Activated B cell treated with CpG ODN at 0.5 μM for 24 hours (primary cell): Measurements from ENCODE around the gene FBXO7. TPM values are rescaled to one million over a fixed set of nuclear protein-coding genes. Genes with fewer than 3 reads are reported as not detected.

Experiments
- ATAC-seq: fragments of 200-7000 bp; cut with Tn5 transposase; one replicate; pipeline ENCODE4 v1.10.0; 2021; ENCODE audit warnings: low read depth, mild to moderate bottlenecking, moderate library complexity
- CTCF ChIA-PET: fragments of 350-600 bp; sonication (Branson Sonifier 250); formaldehyde crosslinking; loops from one replicate; lab custom pipeline; 2021; ENCODE audit warnings: antibody characterized with exemption; lab: Charles Lee
- POLR2A ChIA-PET: fragments of 350-600 bp; sonication (Branson Sonifier 250); formaldehyde crosslinking; loops from one replicate; lab custom pipeline; 2021; ENCODE audit warnings: antibody characterized with exemption; lab: Charles Lee
- DNase-seq: peaks from one replicate; pipeline ENCODE4 v3.0.0; 2022
- H3K27ac Mint-ChIP-seq: one replicate; pipeline ENCODE4 v1.8.0; 2020; ENCODE audit warnings: mixed read lengths
- H3K27me3 Mint-ChIP-seq: one replicate; pipeline ENCODE4 v1.8.0; 2021; ENCODE audit warnings: mixed read lengths
- H3K36me3 Mint-ChIP-seq: one replicate; pipeline ENCODE4 v1.8.0; 2021; ENCODE audit warnings: low read depth, mixed read lengths
- H3K4me1 Mint-ChIP-seq: one replicate; pipeline ENCODE4 v1.8.0; 2021; ENCODE audit warnings: mixed read lengths
- H3K4me3 Mint-ChIP-seq: one replicate; pipeline ENCODE4 v1.8.0; 2020; ENCODE audit warnings: mild to moderate bottlenecking, mixed read lengths
- H3K9me3 Mint-ChIP-seq: one replicate; pipeline ENCODE4 v1.8.0; 2020; ENCODE audit warnings: mixed read lengths
- CTCF ChIP-seq: fragments of 200-600 bp; IDR thresholded peaks from one replicate; pipeline ENCODE4 v1.8.0; 2022; ENCODE audit warnings: antibody characterized with exemption, mild to moderate bottlenecking
- intact Hi-C: fragments of 100-400 bp; cut with micrococcal nuclease; formaldehyde crosslinking; loops from one replicate; pipeline ENCODE4 v1.15.1; 2024
- total RNA-seq: library from RNA; stranded (reverse); gene quantifications from 2 replicates; pipeline ENCODE4 v1.2.3, GENCODE V29; 2022

The FBXO7 gene
- total RNA-seq, 1 donor from 2014 or later: 97.2 TPM

DNA sequence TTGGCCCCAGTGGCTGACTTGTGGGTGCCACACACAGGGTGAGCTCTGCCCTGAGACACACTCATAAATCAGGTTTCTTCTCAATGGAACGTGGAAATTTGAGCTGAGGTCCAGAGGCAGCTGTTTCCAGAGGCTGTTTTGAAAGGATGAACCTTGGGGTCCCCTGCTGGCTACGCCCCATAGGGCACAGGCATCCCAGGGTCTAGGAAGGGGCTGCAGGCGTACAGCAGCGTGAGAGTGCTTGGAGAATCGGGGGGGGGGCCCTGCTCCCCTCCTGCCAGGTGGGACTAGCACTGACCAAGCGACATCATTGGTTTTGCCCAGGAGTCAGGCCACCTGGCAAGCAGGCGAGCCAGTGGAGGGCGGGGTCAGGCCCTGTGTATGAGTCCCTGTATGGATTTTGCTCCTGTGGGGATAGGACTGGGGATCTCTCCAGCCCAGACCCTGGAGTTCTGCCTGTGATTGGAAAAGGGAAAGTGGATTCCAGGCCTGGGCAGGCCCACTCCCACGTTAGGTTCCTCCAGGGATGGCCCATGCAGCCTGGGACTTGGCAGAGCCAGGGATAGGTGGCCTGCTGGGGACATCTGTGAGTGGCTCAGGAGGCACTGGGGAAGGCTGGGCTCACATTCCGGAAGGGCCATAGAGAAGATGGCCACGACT, 61.0 kb downstream of the FBXO7 start:
- Mint-ChIP-seq H3K27me3 (peaks cover 12% of the 10 kb centered on the region), H3K9me3 (no peaks in the 10 kb centered on the region), H3K27ac (no peak overlapping the region), H3K4me1 (no peaks in the 10 kb centered on the region), H3K4me3 (no peak overlapping the region), H3K36me3 (no peaks in the 10 kb centered on the region)
- intact Hi-C loops: no loop called here
- ChIA-PET POLR2A (no interaction called here), CTCF (no interaction called here)
- TF ChIP-seq CTCF: no peak
- no peak for DNase-seq
- no peak for ATAC-seq

DNA sequence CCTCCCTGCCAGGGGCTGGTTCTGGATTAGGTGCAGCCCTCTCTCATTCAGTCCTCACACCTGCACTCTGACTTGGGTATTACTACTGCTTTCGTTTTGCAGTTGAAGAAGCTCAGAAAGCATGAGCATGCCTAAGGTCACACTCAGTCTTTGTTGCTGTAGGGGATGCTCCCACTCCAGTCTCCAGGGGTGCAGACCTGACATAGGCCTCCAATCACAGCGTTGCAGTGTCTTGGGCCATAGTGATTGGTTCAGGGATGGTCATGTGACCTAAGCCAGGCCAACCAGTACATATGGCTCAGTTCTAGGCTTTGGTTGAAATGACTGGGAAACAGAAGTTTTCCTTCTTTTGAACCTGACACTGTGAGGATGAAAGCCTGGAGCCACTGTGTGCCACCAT, 61.7 kb downstream of the FBXO7 start:
- TF ChIP-seq CTCF: no peak
- Mint-ChIP-seq H3K4me1 (no peaks in the 10 kb centered on the region), H3K36me3 (no peaks in the 10 kb centered on the region), H3K27ac (no peak overlapping the region), H3K9me3 (no peaks in the 10 kb centered on the region), H3K4me3 (no peak overlapping the region), H3K27me3 (peaks cover 12% of the 10 kb centered on the region)
- ATAC-seq (no peak), DNase-seq (no peak)
- intact Hi-C loops: no loop called here
- POLR2A ChIA-PET: no interaction called here
- CTCF ChIA-PET: no interaction called here

DNA sequence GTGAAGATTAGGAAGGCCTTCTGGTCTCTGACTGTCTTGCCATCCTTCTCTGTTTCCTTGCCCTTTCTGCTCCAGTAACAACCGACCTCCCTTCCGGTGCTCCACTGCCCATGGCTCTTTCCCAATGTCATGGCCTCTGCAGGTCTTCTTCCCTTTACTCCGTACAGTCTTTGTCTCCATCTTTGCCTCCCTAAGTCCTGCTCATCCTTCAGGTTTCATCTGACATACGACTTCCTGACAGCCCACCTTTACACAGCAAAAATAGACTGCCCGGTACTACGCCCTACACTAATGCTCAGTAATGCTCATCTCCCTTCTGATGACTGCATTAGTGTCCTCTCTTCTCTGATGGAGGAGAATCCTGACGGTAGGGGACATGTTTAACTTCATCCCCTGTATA, 63.9 kb downstream of the FBXO7 start:
- no peaks in the 10 kb centered on the region for H3K36me3 Mint-ChIP-seq
- H3K9me3 Mint-ChIP-seq: no peaks in the 10 kb centered on the region
- H3K27me3 Mint-ChIP-seq: peaks cover 8% of the 10 kb centered on the region
- ATAC-seq (no peak), DNase-seq (no peak)
- no peak overlapping the region for H3K27ac Mint-ChIP-seq
- CTCF ChIA-PET: no interaction called here
- no peak overlapping the region for H3K4me3 Mint-ChIP-seq
- no peak for TF ChIP-seq CTCF
- intact Hi-C loops: no loop called here
- H3K4me1 Mint-ChIP-seq: no peaks in the 10 kb centered on the region
- POLR2A ChIA-PET: no interaction called here

- ChIA-PET POLR2A (no interaction called here), CTCF (no interaction called here)
- Mint-ChIP-seq H3K4me3 (no peak overlapping the region), H3K36me3 (no peaks in the 10 kb centered on the region), H3K4me1 (no peaks in the 10 kb centered on the region), H3K9me3 (no peaks in the 10 kb centered on the region), H3K27me3 (peaks cover 5% of the 10 kb centered on the region), H3K27ac (no peak overlapping the region)
- ATAC-seq (no peak), DNase-seq (no peak)
- intact Hi-C loops: no loop called here
- no peak for TF ChIP-seq CTCF
These were observed 65.2 kb downstream of the FBXO7 start for GRCh38 chr22:32539631-32540421.

DNA sequence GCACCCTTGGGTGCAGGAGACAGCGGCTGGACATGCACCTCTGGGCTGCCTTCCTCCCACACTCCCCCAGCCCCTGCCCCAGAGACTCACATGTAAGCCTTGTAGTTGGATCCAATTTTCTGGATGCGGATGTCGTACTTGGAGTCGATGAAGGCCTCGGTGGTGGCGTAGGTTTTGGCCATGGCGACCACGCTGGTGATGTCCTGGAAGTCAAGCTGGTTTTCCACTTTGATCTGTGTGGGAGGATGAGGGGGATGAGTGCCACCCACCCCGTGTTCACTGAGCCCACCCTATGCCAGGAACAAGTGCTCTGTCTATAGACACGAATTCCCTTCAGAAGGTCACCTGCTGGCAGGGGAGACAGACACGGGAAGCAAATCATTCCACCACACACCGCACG, 66.9 kb downstream of the FBXO7 start:
- Mint-ChIP-seq H3K4me1 (no peaks in the 10 kb centered on the region), H3K36me3 (no peaks in the 10 kb centered on the region), H3K4me3 (no peak overlapping the region), H3K27ac (no peak overlapping the region), H3K9me3 (no peaks in the 10 kb centered on the region), H3K27me3 (peaks cover 5% of the 10 kb centered on the region)
- no peak for TF ChIP-seq CTCF
- POLR2A ChIA-PET: no interaction called here
- intact Hi-C loops: no loop called here
- DNase-seq: no peak
- CTCF ChIA-PET: no interaction called here
- no peak for ATAC-seq
